Stomach (tissue), 4 donors: ENCODE results near the gene ASPRV1.

ENCODE experiments used
- CTCF ChIP-seq, 7 experiments: fragments of 450-650 bp in 4 of 7; fragments of 200-600 bp in 3 of 7; sonication (generic) in 3 of 7; IDR thresholded peaks; one replicate each; pipeline ENCODE4 v1.5.1; 2016 to 2019; ENCODE audit warnings: antibody characterized with exemption in 7 of 7, control low read depth in 2 of 7, mild to moderate bottlenecking in 1 of 7
- EP300 ChIP-seq: sonication (generic); formaldehyde crosslinking; IDR thresholded peaks from one replicate; pipeline ENCODE4 v1.6.1; 2017; ENCODE audit warnings: antibody characterized with exemption
- POLR2A ChIP-seq, 4 donors: fragments of 450-650 bp; IDR thresholded peaks; one replicate each; pipeline ENCODE4 v1.6.1; 2016; ENCODE audit warnings: antibody characterized with exemption in 4 of 4, control low read depth in 2 of 4, mild to moderate bottlenecking in 1 of 4, moderate library complexity in 1 of 4
- POLR2AphosphoS5 ChIP-seq, 3 donors: sonication (generic); formaldehyde crosslinking; IDR thresholded peaks; one replicate each; pipeline ENCODE4 v1.6.1; 2016; ENCODE audit warnings: antibody characterized with exemption in 3 of 3

- TF ChIP-seq CTCF (IDR thresholded peaks at IDR 0.05) (no peak), POLR2A (IDR thresholded peaks at IDR 0.05) (no peak), POLR2AphosphoS5 (IDR thresholded peaks at IDR 0.05) (no peak), EP300 (no peak)
Measured at GRCh38 chr2:69956475-69956979, 4.9 kb downstream of the ASPRV1 start.
